GM19035 (cell line): ENCODE data around the gene PTPRN2.

Experiments
- ATAC-seq: cut with Tn5 transposase; IDR thresholded peaks from one replicate; pipeline ENCODE4 v1.9.1; 2021; ENCODE audit not compliant: unreplicated experiment

The PTPRN2 gene

GRCh38 chr7:157800281-157800680 is 787.3 kb downstream of the PTPRN2 start:
- ATAC-seq: no peak

- no peak for ATAC-seq
Measured at GRCh38 chr7:157799076-157799685, 788.4 kb downstream of the PTPRN2 start.

GRCh38 chr7:157797361-157797760 is 790.3 kb downstream of the PTPRN2 start:
- no peak for ATAC-seq

- no peak for ATAC-seq
Measured at GRCh38 chr7:157796846-157797245, 790.8 kb downstream of the PTPRN2 start.

- ATAC-seq: no peak
Measured at GRCh38 chr7:157795643-157796042, 792.0 kb downstream of the PTPRN2 start.

- no peak for ATAC-seq
Measured at GRCh38 chr7:157795199-157795598, 792.4 kb downstream of the PTPRN2 start.

GRCh38 chr7:157794746-157795065 is 792.9 kb downstream of the PTPRN2 start:
- no peak for ATAC-seq

- ATAC-seq: no peak
Measured at GRCh38 chr7:157793973-157794745, 793.5 kb downstream of the PTPRN2 start.

- no peak for ATAC-seq
Measured at GRCh38 chr7:157793087-157793353, 794.6 kb downstream of the PTPRN2 start.

GRCh38 chr7:157792241-157793086 is 795.2 kb downstream of the PTPRN2 start:
- no peak for ATAC-seq

GRCh38 chr7:157791666-157792065 is 796.0 kb downstream of the PTPRN2 start:
- no peak for ATAC-seq

GRCh38 chr7:157791261-157791660 is 796.4 kb downstream of the PTPRN2 start:
- ATAC-seq: no peak

- no peak for ATAC-seq
Measured at GRCh38 chr7:157789942-157790341, 797.7 kb downstream of the PTPRN2 start.

GRCh38 chr7:157789094-157789493 is 798.5 kb downstream of the PTPRN2 start:
- ATAC-seq: no peak

GRCh38 chr7:157788573-157788972 is 799.0 kb downstream of the PTPRN2 start:
- no peak for ATAC-seq

GRCh38 chr7:157787275-157787701 is 800.3 kb downstream of the PTPRN2 start:
- no peak for ATAC-seq

GRCh38 chr7:157786375-157787274 is 801.0 kb downstream of the PTPRN2 start:
- ATAC-seq: no peak

GRCh38 chr7:157785486-157786186 is 802.0 kb downstream of the PTPRN2 start:
- no peak for ATAC-seq

GRCh38 chr7:157784979-157785441 is 802.6 kb downstream of the PTPRN2 start:
- ATAC-seq: no peak
